Renal cortical epithelial cell (primary cell): ENCODE measurements around the gene VPS13D. TPM values are rescaled to one million over a fixed set of nuclear protein-coding genes. Genes with fewer than 3 reads are reported as not detected.
"Not testable (repeated sequence)": the region's sequence is repeated elsewhere in the genome, so short reads cannot be mapped to it uniquely, and the experiment has no call there.

Experiments used
- DNase-seq: peaks from one replicate; pipeline ENCODE4 v3.0.0-alpha.2; 2011; ENCODE audit warnings: low read depth
- total RNA-seq: library from RNA; depleted of rRNA; stranded (reverse); fragments of >200 nt; gene quantifications from 2 replicates; pipeline ENCODE4 v1.2.3, GENCODE V29; 2014

VPS13D gene
- total RNA-seq, 1 donor from 2014 or later, result 74.1 TPM

DNA sequence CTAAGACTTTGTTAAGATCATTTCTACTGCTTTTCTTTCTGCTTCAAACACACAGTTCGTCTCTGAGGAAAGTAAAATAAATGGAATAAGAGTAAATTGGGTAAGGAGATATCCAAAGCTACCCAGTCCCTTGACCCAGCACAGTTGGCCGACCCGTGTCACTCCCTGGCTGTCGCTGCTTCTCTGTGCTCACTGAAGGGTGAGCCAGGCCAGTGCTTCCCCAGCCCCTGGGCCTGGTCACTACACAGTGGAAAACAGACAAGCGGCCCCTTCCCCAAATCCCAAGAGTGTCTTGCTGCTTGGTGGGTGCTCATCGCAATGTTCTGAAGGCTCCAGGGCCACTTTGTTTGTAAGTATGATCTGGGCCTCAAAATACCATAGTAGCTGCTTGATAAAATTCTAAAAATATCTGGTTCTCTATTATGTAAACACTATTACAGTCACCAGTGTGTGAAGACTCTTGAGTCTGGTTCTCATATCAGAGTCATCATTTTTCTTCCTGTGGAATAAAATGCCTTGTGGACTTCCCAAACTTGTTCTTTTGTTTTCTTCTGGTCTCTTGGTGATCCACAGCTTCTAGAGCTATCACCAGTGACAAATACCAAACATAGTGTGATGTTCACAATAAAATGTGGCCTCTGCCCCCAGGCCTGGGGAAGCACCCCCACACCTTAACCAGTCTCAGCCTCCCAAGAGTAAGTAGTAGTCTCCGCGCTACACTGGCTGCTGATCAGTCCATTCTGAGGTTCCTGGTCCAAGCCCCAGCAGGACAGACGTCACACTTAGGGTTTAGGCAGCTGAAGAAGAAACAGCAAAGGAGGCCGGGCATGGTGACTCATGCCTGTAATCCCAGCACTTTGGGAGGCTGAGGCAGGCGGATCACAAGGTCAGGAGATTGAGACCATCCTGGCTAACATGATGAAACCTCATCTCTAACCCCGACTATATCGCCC, 282.0 kb downstream of the VPS13D start:
- no peak for DNase-seq

DNA sequence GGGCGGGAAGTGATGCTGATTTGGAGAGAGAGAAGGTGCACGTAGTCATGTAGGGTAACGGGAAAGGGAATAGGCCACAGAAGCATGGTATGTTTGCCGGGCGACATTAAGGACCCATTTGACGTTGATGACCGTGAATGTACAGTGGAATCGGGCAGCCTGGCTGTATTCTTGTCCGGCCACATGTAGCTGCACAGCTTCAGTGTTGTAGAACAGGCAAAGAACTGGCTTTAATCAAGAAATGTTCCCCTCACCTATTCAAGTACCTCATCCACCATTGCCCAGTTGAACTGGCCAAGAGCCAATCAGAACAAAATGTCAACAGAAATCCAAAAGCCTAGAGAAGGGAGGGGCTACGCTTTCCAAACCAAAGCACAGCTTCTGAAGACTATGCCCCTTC, 283.4 kb downstream of the VPS13D start:
- DNase-seq, result no peak

GRCh38 chr1:12514590-12514989, 284.8 kb downstream of the VPS13D start:
- DNase-seq, result no peak

GRCh38 chr1:12515234-12515633, 285.4 kb downstream of the VPS13D start:
- DNase-seq, result no peak

GRCh38 chr1:12516741-12517140, 286.9 kb downstream of the VPS13D start:
- DNase-seq, result no peak

DNA sequence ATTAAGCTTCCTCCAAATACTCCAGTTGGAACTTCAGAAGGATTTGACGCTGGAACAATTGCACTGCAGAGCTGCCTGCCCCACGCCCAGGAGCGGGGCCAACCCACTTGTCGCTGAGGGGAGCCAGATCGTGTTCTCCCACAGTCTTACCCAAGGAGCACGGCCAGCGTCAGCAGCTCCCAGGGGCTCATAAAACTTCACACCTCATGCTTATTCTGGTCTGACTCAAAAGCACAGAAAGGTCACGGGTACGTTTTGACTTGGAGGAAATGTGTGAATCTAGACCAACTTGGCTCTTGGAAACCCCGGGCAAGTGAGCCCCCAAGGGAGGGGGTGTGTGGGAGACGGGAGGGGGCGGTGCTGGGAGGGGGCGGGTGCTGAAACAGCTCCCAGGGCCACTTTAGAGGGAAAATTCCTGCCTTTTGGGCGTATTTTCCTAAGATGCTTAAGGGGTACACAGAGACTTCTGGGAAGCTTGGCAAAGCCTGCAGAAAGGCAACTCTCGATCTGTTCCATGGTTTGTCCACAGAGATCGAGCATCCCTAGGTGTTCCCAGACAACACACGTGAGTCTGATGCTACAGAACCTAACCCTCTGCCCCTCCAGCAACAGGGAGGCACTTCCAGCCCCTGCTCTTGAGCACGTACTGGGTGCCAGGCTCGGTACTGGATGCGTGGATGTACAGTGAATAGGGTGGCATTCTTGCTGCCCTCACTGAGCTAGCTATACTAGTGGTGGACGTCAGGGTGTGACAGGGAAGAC, 289.3 kb downstream of the VPS13D start:
- DNase-seq, result peak; percentile 64

GRCh38 chr1:12519693-12520364, 290.0 kb downstream of the VPS13D start:
- no peak for DNase-seq

DNA sequence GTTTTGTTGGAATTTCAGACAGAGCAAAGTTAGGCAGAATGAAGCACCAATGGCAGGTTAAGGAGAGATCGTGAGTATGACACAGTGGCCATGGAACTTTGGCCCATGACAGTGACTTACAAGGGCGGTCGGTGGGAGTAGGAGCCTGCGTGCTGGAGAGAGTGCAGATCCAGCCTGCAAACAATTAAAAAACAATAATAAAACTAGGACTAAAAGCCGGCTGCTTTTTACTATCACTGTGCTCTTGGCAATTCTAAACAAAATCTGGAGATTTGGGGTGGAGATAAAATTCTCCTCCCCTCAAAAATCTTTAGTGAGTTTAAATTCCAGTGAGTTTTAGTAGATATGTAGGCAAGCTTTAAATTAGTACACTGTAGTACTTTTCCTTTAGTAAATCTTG, 291.3 kb downstream of the VPS13D start:
- DNase-seq, result no peak

GRCh38 chr1:12522780-12523179, 292.9 kb downstream of the VPS13D start:
- DNase-seq, result not testable (repeated sequence)

GRCh38 chr1:12524266-12524665, 294.4 kb downstream of the VPS13D start:
- DNase-seq, result no peak

- peak; percentile 39 for DNase-seq
These were observed 295.7 kb downstream of the VPS13D start for GRCh38 chr1:12525311-12526181.

DNA sequence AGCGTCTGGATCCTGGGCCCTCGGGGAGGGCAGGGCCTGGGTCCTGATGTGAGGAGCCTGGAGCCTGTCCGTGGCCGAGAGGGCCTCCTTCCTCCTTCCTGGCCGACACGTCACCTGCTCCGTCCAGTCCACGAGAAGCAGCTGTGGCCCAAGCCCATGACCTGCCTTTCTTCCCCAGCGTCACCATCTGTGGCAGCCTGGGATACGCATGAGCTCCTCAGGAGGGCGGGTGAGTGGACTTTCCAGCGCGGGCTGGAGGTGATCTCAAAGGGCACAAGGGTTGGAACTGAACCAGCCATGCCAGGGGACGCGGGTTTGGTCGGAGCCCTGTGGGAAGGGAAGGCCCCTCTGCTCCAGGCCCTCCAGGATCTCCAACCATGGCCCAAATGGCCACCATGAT, 297.7 kb downstream of the VPS13D start:
- peak; percentile 44 for DNase-seq

DNA sequence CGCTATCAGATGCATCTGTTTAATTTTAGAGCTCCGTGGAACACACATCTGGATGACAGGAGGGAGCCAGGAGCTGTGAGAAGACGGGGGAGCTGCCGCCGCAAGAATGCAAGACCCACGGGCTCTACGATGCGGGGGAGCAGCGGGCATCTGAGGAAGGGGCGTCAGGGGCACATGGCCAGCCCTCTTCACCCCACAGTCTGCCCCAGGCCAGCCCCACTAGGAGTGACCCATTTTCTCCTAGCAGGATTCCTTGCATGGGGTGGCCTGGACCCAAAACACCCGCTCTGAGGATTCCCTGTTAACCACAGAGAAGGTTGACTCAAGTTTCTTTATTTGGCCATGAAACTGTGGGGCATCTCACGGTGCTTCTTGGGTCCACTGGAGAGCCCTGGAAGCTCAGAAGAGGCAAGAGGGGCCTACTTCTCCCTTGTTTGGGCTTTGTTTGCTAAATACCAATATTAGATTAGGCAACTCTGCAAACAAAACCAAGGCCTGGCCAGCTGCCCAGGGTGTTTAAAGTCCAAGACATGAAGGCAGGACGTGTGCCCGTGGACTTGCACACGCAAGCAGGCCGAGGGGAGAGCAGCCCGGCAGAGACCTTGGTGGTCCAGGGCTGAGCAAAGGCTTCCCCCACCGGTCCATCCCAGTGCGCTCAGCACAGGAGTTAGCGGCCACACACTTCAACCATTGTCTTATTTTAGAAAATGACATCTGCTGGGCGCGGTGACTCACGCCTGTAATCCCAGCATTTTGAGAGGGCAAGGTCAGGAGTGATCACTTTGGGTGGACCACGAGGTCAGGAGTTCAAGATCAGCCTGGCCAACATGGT, 298.4 kb downstream of the VPS13D start:
- peak; percentile 81 for DNase-seq

GRCh38 chr1:12529640-12530174, 299.9 kb downstream of the VPS13D start:
- DNase-seq, result no peak

GRCh38 chr1:12530462-12531178, 300.8 kb downstream of the VPS13D start:
- no peak for DNase-seq

DNA sequence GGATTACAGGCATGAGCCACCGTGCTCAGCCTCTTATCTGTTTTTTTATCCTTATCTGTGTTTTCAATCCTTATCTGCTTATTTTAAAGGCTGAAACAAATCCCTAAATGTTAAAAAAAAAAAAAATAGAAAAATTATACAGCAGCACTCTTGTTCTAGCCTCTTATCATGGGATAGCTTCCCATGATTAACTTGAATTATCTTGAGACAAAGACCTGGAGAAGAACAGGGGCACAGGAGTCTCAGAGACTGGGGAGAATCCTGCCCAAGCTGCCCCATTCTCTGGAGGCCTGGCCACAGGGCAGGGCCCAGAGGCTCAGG, 301.3 kb downstream of the VPS13D start:
- DNase-seq, result no peak

GRCh38 chr1:12532405-12533315, 302.8 kb downstream of the VPS13D start:
- no peak for DNase-seq

DNA sequence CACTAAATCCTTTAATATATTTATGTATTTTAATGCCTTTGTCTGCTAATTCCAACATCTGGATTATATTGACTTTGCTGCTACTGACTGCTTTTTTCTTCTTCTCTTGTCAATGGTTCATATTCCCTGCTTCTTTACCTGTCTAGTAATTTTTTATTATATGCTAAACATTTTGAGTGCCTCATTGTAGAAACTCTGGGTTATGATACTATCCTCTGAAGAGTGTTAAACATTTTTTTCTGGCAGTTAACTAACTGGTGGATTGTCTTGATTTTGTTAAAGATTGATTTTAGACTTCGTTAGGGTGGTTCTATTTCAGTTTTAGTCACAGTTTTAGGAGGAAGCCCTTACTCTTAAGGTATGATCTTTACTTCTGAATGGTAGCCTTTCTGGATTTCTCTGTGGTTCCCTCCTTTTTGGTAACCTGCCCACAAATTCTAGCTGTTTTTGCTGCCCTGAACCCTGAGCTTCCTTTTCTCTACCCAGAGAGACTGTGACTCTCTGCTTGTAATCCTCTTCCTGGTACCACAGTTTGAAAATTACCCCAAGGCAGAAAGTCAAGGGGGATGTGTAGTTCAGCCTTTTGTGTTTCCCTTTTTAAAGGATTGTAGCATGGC, 306.3 kb downstream of the VPS13D start:
- DNase-seq, result no peak
